NCI-H82 treated with DMSO at 0.1 percent for 48 hours (cell line): Measurements from ENCODE around the gene SLC35F1.

Source experiments
- DNase-seq: peaks from one replicate; lab custom pipeline; 2025; ENCODE audit not compliant: unreplicated experiment; lab: John Stamatoyannopoulos, UW

The SLC35F1 gene

DNA sequence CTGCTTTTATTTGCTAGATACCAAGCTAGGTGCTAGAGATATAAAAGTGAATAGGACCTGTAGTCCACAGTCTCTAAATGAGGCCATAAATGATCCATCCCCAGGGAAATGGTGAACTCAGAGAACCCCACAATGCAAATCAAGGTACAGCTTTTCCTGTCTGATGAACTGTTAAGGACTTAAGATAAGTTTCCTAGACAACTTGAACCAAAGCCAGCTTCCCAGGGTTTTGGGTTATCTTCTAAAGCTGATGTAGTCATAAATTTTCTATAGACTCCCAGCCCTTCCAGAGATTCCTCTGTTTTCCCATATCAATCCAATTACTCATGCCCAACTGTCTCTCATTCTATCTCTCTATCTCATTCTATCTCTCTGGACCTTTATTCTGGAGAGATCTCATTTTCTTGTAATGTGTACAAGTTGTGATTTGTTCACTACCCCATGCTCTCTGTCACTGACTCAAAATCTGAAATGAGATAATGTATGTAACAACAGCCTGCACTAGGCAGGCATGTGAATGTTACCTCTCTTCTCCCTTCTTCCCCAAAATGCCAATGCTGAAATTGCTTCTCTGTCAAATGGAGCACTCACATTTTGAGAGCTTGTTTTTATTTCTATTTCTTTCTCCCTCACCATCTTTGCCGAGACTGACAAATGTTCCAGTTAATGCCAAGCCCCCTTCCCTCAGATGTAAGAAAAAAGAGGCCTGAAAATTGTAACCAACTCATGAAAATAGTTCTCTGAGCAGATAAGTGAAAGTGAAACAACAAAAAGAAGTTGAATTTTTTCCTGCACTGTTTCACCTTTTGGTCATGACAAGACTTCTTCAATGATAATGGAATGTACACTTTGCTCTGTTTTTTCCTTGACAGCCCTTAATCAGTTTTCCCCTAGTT is 279.9 kb downstream of the SLC35F1 start:
- DNase-seq: no peak

GRCh38 chr6:118187568-118188164 is 280.6 kb downstream of the SLC35F1 start:
- no peak for DNase-seq

- DNase-seq: no peak
Measured at GRCh38 chr6:118188561-118188960, 281.5 kb downstream of the SLC35F1 start.

DNA sequence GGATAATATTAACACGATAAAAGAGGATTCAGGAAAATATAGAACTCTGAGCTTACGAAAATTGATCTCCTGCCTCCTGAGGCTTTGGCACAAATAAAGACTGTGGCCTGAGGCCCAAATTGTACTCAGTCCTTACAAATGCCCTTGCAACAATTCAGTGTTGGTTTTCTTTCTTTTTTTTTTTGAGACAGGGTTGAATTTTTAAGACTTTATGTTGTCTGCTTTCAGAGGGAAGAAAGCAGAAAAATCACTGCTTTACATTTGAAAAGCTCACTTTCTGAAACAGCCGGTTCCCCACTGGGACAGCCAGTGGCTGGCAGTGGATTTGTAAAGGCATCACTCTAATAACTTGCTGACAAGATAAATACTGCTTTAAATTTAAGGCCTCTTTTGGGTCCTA is 290.5 kb downstream of the SLC35F1 start:
- DNase-seq: no peak

DNA sequence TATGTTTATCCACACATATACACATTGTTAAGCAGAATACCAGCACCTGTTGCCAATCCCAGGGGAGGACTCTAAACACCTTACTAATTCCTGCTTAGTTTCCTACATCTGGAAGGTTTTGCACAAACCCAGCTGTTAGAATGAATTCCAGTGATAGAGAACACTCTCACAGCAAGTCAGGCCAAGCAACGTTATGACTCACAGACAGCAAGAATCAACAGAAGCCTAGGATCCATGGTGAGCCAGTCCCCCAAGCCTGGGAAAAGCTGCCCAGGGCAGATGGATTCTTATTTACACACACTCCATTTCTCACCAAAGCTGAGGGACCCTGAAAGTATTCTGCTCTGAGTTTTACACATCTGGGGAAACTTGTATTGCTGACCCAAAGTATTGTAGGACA is 291.7 kb downstream of the SLC35F1 start:
- no peak for DNase-seq

DNA sequence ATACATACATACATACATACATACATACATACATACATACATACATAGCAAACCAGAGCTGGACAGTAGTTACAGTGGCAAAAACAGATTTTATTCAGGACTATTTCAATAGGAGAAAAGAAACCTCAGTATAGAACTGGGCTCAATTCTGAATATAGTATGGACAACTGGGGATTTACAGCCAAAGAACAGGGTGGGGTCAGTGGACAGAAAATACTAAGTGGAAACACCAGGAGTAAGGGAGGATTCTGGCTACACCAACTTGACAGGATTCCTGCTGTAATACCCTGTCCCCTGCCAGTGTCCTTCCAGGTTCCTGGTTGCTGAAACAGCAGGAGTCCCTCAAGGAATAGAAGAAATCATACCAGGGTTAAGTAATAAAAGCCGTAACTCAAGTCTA is 293.1 kb downstream of the SLC35F1 start:
- no peak for DNase-seq

DNA sequence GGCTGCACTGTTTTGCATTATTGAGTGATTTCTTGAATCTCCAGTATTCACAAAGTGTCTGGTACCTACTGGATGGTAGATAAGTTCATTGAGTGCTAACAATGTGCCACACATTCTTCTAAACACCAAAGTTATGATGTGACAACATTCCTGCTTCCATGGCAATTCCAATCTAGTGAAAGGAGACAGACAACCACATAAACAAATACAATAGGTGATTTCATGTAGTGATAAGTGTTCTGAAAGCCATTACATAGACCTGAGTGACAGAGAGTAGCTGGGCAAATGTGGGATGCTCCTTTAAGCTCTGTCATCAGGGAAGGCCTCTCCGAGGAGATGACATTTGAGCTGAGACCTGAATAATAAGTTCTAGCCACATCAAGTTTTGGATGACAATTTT is 295.5 kb downstream of the SLC35F1 start:
- DNase-seq: no peak

DNA sequence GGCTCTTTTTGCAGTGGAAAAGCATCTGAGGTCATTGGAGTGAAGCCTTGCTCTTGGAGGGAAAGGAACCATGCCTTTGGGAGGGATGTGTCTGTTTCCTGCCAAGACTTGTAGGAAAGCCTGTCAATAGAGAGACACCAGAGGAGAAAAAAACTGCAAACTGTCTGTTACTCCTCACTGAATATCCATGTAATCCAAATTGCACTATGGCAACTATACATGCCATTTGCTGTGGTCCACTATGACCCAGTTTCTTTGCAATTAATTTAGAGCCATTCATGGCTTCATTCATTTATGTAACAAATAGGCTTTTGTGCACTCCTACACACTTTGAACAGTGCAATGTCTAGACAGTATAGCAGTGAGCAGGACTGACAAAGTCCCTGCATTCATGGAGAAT is 296.5 kb downstream of the SLC35F1 start:
- DNase-seq: no peak

DNA sequence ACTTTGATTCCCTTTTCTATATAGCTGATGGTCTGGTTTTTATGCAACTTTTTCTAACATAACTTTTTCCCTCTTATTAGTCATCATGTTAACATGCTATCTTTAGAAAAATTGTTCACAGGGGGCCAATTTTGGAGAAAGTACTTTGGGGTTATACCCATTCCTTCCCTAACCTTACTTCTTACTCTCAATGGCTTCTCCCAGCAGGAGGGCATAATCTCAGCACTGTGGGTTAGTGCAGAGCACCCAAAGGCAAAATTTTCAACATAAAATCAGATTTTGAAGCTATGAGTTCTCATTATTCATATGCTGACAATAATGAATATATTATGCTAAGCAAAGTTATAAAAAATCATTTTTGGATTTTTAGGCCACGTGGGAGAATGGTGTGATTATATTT is 299.2 kb downstream of the SLC35F1 start:
- DNase-seq: no peak

DNA sequence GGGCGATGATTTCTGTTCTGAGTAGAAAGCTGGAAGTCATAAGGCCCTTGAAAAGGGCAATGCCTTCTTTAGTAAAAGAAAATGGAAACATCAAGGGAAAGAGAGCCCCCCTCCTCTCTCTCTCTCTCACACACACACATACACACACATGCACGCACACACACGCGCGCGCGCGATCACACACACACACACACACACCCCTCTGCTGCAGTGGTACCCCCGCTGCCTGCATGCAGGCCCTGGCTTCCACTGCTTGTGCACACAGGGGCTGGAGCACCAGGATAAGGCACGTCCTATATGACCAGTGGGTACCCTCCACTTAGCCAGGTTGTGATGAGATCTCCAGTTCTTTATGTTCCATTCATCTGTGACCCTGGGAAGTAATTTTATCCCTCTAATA is 300.9 kb downstream of the SLC35F1 start:
- no peak for DNase-seq

- DNase-seq: no peak
Measured at GRCh38 chr6:118212451-118213173, 305.5 kb downstream of the SLC35F1 start.

GRCh38 chr6:118215269-118215668 is 308.2 kb downstream of the SLC35F1 start:
- DNase-seq: no peak

DNA sequence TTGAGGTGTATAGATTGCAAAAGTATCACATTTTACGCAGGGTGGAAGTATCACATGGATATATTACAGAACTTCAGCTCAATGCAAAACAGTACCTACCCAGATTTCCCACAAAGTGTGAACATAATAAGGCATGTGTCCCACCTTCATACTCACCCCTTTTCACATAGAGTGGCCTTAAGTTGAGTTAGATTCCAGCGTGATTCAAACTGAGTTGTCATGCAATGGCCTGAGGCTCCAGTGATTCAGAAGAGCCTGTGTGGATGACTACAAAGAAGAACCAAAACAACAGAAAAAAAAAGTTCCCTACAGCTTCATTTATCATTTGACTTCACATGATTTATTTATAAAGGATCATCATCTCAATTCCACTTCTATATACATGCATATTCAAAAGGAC is 309.7 kb downstream of the SLC35F1 start:
- no peak for DNase-seq

DNA sequence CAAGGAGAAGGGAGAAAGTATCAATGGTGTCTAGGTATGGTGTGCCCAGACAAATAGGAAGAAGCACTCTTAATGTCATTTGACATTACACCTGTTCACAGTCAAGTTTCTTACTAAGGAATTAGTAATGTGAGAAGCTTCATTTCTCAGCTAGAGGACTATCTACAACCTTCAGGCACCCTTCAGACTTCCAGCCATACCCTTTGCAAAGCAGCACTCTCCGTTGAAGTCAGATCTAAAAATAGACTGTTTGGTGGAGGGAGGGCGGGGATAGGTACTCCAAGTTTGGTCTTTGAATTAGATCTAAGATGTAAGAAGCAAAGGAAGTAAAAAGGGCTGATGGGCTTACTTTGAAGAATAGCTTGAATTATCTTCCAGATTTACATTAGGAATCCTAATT is 311.1 kb downstream of the SLC35F1 start:
- DNase-seq: no peak

DNA sequence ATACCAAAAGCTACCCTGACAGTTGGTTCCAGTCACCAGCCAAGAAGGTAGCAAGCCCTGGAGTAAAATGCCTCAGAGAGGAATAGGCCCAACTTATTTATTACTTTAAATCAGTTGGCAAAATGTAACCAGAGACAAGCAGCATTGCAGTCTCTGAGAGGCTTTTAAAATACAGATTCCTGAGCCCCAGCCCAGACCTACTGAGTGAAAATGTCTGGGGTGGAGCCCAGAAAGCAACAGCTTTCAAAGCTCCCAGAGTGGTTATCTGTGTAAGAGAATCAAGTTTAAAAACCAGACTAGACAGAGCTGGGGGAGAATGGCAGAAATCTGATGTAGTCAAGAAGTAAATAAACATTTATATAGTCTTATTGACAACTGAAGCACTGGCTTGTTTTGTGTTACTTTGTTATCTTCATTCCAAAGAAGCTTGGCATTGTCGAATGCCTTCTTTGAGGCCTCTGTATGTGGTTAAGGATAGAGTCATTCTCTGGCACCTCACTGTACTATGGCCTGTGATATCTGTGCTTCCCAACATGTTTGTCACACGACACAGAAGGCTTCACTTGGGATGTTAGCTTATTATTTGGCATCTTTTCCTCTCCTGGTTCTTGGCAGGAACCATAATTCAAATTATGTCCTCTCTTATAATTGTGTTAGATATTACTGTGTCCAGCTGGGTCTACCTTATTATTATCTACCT is 313.5 kb downstream of the SLC35F1 start:
- no peak for DNase-seq

- DNase-seq: no peak
Measured at GRCh38 chr6:118223316-118223715, 316.3 kb downstream of the SLC35F1 start.

DNA sequence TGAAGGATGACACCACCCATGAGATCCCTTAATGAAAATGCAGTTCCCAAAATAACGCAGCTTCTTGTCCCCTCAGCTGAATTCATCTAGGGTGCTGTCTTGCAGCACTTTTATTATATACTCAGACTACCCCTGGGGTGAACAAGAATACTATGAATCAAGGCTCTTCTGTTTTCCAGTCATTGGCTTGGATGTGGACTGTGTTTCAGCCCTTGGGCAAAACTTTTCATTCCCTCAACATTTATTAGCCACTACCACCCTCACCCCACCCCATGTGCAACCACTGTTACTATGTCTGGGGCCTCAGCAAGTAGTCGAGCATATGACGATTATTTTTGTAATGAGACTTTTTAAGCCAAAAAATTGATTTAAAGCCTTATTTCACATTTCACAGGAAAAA is 321.8 kb downstream of the SLC35F1 start:
- no peak for DNase-seq

DNA sequence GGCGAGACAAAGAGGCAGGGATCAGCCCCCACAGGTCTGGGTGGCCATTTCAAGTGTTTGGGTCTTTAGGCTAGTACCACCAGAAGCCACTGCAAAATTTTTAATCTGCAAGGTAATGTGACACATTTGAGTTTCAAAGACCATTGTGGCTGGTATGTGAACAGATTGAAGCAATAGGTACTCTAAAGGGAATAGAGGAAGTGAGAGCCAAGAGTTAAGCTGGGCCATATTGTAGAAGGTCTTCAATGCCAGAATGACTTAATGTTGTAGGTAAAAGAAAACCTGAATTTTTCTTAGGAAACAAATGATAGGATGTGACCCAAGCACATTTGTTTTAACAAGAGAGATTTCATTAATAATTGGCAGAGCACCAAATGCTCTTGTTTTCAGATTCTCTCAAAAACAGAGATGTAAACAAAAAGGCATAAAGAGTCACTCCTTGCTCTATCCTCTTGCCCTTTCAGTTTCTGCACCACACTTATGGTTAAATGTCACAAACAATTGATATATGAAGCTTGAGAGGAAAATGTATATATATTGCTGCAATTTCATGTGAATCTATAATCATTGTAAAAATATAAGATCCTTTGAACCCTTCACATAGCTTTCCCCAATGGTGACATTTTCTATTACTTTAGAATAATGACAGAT is 333.9 kb downstream of the SLC35F1 start:
- DNase-seq: no peak

DNA sequence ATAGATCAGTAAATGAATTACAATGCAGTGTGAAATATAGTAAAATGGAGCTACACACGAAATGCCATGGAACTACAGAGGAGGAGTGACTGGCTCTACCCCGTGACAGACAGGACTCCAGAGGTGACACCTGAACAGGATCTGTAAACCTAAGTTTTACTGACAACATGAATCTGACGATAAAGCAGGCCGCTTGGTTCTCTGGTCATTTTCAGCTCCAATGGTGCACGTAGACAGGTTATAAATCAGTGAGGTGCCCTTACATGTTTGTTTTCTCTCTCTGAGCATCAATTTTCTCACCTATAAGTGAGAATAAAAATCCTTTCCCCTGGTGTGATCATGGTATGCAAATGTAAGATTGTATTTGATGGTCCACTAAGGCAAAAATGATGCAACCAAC is 339.3 kb downstream of the SLC35F1 start:
- DNase-seq: no peak

DNA sequence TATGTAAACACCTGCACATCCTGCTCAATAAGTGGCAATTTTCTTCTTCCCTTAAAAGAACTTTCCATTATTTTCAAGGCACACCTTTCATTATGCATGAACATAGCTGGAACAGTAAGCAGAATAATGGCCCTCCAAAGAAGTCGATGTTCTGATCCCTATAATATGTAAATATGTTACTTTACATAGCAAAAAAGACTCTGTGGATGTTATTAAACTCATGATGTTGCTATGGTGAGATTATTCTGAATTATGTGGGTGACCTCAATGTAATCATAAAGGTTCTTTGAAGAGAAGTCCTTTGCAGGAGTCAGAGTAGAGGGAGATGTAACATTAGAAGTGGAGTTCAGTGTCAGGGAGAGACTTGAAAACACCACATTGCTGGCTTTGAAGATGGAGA is 341.1 kb downstream of the SLC35F1 start:
- DNase-seq: no peak

- no peak for DNase-seq
Measured at GRCh38 chr6:118249680-118250079, 342.6 kb downstream of the SLC35F1 start.
